Measurements from ENCODE around the gene TMEM240. TPM values are rescaled to one million over a fixed set of nuclear protein-coding genes. Genes with fewer than 3 reads are reported as not detected.
"Not testable (repeated sequence)": the region's sequence is repeated elsewhere in the genome, so short reads cannot be mapped to it uniquely, and the experiment has no call there.

TMEM240 gene
- total RNA-seq, 1 donor from 2014 or later, result 10.3 TPM

DNA sequence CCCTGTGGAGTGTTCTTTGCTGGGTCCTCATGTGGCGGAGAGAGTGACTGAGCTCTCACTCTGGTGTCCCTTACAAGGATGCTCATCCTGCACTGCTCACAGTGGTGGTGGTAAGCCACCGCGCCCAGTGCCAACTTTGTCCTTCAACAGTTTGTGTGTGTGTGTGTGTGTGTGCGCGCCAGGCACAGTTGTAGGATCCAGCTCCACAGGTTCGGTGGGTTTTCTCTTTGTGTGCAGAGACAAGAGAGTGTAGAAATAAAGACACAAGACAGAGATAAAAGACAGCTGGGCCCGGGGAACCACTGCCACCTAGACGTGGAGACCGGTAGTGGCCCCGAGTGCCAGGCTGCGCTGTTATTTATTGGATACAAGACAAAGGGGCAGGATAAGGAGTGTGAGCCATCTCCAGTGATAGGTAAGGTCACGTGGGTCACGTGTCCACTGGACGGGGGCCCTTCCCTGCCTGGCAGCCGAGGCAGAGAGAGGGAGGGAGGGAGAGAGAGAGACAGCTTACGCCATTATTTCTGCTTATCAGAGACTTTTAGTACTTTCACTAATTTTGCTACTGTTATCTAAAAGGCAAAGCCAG, 35.6 kb downstream of the TMEM240 start:
- not testable (repeated sequence) for H3K27me3 Mint-ChIP-seq; H3K9me3 Mint-ChIP-seq; H3K36me3 Mint-ChIP-seq; H3K4me1 Mint-ChIP-seq (ENCODE audit: unreplicated experiment)
- Mint-ChIP-seq H3K4me3 (peak overlapping the region; percentile 85), H3K27ac (peak overlapping the region; percentile 93)
- peak; percentile 84 for DNase-seq (ENCODE audit: extremely low spot score, unreplicated experiment)
- TF ChIP-seq CTCF (conservative IDR thresholded peaks at IDR 0.05), result peak; percentile 81

- not testable (repeated sequence) for H3K9me3 Mint-ChIP-seq; H3K27me3 Mint-ChIP-seq; DNase-seq (ENCODE audit: extremely low spot score, unreplicated experiment); H3K4me3 Mint-ChIP-seq; H3K27ac Mint-ChIP-seq; H3K4me1 Mint-ChIP-seq (ENCODE audit: unreplicated experiment)
- peaks cover 21% of the 10 kb centered on the region for H3K36me3 Mint-ChIP-seq
These were observed 44.9 kb downstream of the TMEM240 start for GRCh38 chr1:1495461-1495975.

DNA sequence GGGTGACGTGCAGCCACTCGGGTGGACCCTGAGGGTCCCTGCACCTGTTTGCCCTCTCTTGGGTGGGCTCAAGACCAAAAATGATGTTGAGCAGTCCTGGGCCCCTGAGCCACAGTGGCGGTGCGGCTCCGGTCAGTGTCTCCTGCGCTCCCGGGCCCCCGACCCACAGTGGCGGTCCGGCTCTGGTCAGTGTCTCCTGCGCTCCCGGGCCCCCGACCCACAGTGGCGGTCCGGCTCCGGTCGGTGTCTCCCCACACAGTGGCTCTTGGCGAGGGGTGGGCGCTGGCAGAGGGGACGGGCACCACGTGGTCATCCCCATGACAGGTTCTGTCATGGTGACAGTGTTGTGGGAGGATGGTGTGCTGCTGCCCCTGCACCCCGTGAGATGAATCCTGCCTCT, 46.1 kb downstream of the TMEM240 start:
- not testable (repeated sequence) for H3K9me3 Mint-ChIP-seq; H3K4me1 Mint-ChIP-seq (ENCODE audit: unreplicated experiment); H3K27ac Mint-ChIP-seq; H3K4me3 Mint-ChIP-seq; H3K27me3 Mint-ChIP-seq; DNase-seq (ENCODE audit: extremely low spot score, unreplicated experiment)
- peaks cover 25% of the 10 kb centered on the region for H3K36me3 Mint-ChIP-seq

GRCh38 chr1:1491601-1492000, 48.8 kb downstream of the TMEM240 start:
- H3K9me3 Mint-ChIP-seq, result no peaks in the 10 kb centered on the region
- no peak overlapping the region for H3K27ac Mint-ChIP-seq
- H3K36me3 Mint-ChIP-seq, result peaks cover 25% of the 10 kb centered on the region
- H3K4me3 Mint-ChIP-seq, result no peak overlapping the region
- no peak for DNase-seq (ENCODE audit: extremely low spot score, unreplicated experiment)
- no peaks in the 10 kb centered on the region for H3K27me3 Mint-ChIP-seq
- no peaks in the 10 kb centered on the region for H3K4me1 Mint-ChIP-seq (ENCODE audit: unreplicated experiment)
- no peak for TF ChIP-seq CTCF (conservative IDR thresholded peaks at IDR 0.05)

GRCh38 chr1:1490633-1491230, 49.7 kb downstream of the TMEM240 start:
- TF ChIP-seq CTCF (conservative IDR thresholded peaks at IDR 0.05), result no peak
- H3K36me3 Mint-ChIP-seq, result peaks cover 25% of the 10 kb centered on the region
- no peaks in the 10 kb centered on the region for H3K4me1 Mint-ChIP-seq (ENCODE audit: unreplicated experiment)
- H3K27me3 Mint-ChIP-seq, result no peaks in the 10 kb centered on the region
- H3K9me3 Mint-ChIP-seq, result no peaks in the 10 kb centered on the region
- DNase-seq (ENCODE audit: extremely low spot score, unreplicated experiment), result no peak
- H3K4me3 Mint-ChIP-seq, result no peak overlapping the region
- H3K27ac Mint-ChIP-seq, result no peak overlapping the region

- Mint-ChIP-seq H3K27me3 (no peaks in the 10 kb centered on the region), H3K4me3 (no peak overlapping the region), H3K36me3 (peaks cover 25% of the 10 kb centered on the region), H3K27ac (no peak overlapping the region), H3K4me1 (ENCODE audit: unreplicated experiment) (no peaks in the 10 kb centered on the region), H3K9me3 (no peaks in the 10 kb centered on the region)
- DNase-seq (ENCODE audit: extremely low spot score, unreplicated experiment), result no peak
- no peak for TF ChIP-seq CTCF (conservative IDR thresholded peaks at IDR 0.05)
These were observed 50.6 kb downstream of the TMEM240 start for GRCh38 chr1:1489861-1490260.
